H9 (cell line): ENCODE results near the gene IQGAP3. TPM values are rescaled to one million over a fixed set of nuclear protein-coding genes. Genes with fewer than 3 reads are reported as not detected.

ENCODE experiments used
- DNase-seq: peaks from one replicate; pipeline ENCODE4 v3.0.0-alpha.2; 2017
- H2AFZ ChIP-seq: one replicate; pipeline ENCODE4 v1.6.1; 2013; ENCODE audit warnings: mild to moderate bottlenecking, low read length, control low read depth, moderate library complexity
- H2AK5ac ChIP-seq: 2 replicates; pipeline ENCODE4 v1.6.1; 2013; ENCODE audit warnings: low read length, control low read depth, mixed read lengths; ENCODE audit not compliant: insufficient read length
- H2BK120ac ChIP-seq: one replicate; pipeline ENCODE4 v1.6.1; 2013; ENCODE audit warnings: low read depth, mild to moderate bottlenecking, low read length, control low read depth, inconsistent platforms; ENCODE audit not compliant: poor library complexity, severe bottlenecking
- H2BK12ac ChIP-seq: 2 replicates; pipeline ENCODE4 v1.6.1; 2013; ENCODE audit warnings: low read length, control low read depth, mixed read lengths, low read depth; ENCODE audit not compliant: insufficient read length
- H2BK15ac ChIP-seq: 2 replicates; pipeline ENCODE4 v1.6.1; 2013; ENCODE audit warnings: low read depth, low read length, control low read depth
- H2BK20ac ChIP-seq: one replicate; pipeline ENCODE4 v1.6.1; 2013; ENCODE audit warnings: low read depth, mild to moderate bottlenecking, low read length, control low read depth, inconsistent platforms; ENCODE audit not compliant: poor library complexity, severe bottlenecking
- H2BK5ac ChIP-seq: 2 replicates; pipeline ENCODE4 v1.6.1; 2013; ENCODE audit warnings: low read length, control low read depth, mixed read lengths; ENCODE audit not compliant: insufficient read length
- H3K14ac ChIP-seq: 2 replicates; pipeline ENCODE4 v1.6.1; 2013; ENCODE audit warnings: low read length, control low read depth; ENCODE audit not compliant: insufficient read depth
- H3K18ac ChIP-seq: 2 replicates; pipeline ENCODE4 v1.6.1; 2013; ENCODE audit warnings: low read depth, mild to moderate bottlenecking, mixed read lengths, low read length, control low read depth; ENCODE audit not compliant: insufficient read length
- H3K23ac ChIP-seq: 2 replicates; pipeline ENCODE4 v1.6.1; 2013; ENCODE audit warnings: low read length, control low read depth, mixed read lengths, low read depth; ENCODE audit not compliant: insufficient read length
- H3K23me2 ChIP-seq: 2 replicates; pipeline ENCODE4 v1.6.1; 2013; ENCODE audit warnings: low read depth, mild to moderate bottlenecking, mixed read lengths, low read length, control low read depth; ENCODE audit not compliant: insufficient read length, poor library complexity, severe bottlenecking
- H3K27ac ChIP-seq: 2 replicates; pipeline ENCODE4 v1.5.1; 2013; ENCODE audit warnings: low read length, control low read depth, mixed read lengths, low read depth; ENCODE audit not compliant: insufficient read length
- H3K27me3 ChIP-seq: 2 replicates; pipeline ENCODE4 v1.6.1; 2013; ENCODE audit warnings: low read length, control low read depth, inconsistent platforms; ENCODE audit not compliant: insufficient read depth
- H3K4ac ChIP-seq: 2 replicates; pipeline ENCODE4 v1.6.1; 2013; ENCODE audit warnings: low read depth, mild to moderate bottlenecking, control low read depth, inconsistent platforms, low read length, moderate library complexity
- H3K4me1 ChIP-seq: 2 replicates; pipeline ENCODE4 v1.6.1; 2013; ENCODE audit warnings: low read length, control low read depth, inconsistent platforms; ENCODE audit not compliant: insufficient read depth
- H3K4me2 ChIP-seq: 2 replicates; pipeline ENCODE4 v1.6.1; 2013; ENCODE audit warnings: low read length, control low read depth, mixed read lengths; ENCODE audit not compliant: insufficient read length, insufficient read depth
- H3K56ac ChIP-seq: 2 replicates; pipeline ENCODE4 v1.6.1; 2013; ENCODE audit warnings: low read depth, mild to moderate bottlenecking, mixed read lengths, low read length, control low read depth; ENCODE audit not compliant: insufficient read length
- H3K79me1 ChIP-seq: 2 replicates; pipeline ENCODE4 v1.6.1; 2013; ENCODE audit warnings: low read depth, mild to moderate bottlenecking, moderate library complexity, low read length, control low read depth, inconsistent platforms; ENCODE audit not compliant: insufficient read depth, poor library complexity, severe bottlenecking
- H3K79me2 ChIP-seq: 2 replicates; pipeline ENCODE4 v1.6.1; 2013; ENCODE audit warnings: low read length, control low read depth, inconsistent platforms; ENCODE audit not compliant: insufficient read depth
- H3K9ac ChIP-seq: 2 replicates; pipeline ENCODE4 v1.6.1; 2013; ENCODE audit warnings: low read length, control low read depth, mixed read lengths; ENCODE audit not compliant: insufficient read length; ENCODE audit errors: extremely low read depth
- H3K9me3 ChIP-seq: one replicate; pipeline ENCODE4 v1.6.1; 2013; ENCODE audit warnings: low read depth, low read length, inconsistent platforms; ENCODE audit not compliant: control insufficient read depth
- H3T11ph ChIP-seq: one replicate; pipeline ENCODE4 v1.6.1; 2013; ENCODE audit warnings: mild to moderate bottlenecking, low read length, control low read depth, inconsistent platforms
- H4K20me1 ChIP-seq: one replicate; pipeline ENCODE4 v1.6.1; 2013; ENCODE audit not compliant: control insufficient read depth, insufficient read length, insufficient read depth
- H4K5ac ChIP-seq: 2 replicates; pipeline ENCODE4 v1.6.1; 2013; ENCODE audit warnings: low read depth, mild to moderate bottlenecking, mixed read lengths, low read length, control low read depth; ENCODE audit not compliant: insufficient read length
- H4K8ac ChIP-seq: replicated peaks from 2 replicates; pipeline ENCODE4 v1.6.1; 2013; ENCODE audit warnings: low read length, control low read depth, mixed read lengths, low read depth; ENCODE audit not compliant: insufficient read length
- H4K91ac ChIP-seq: 2 replicates; pipeline ENCODE4 v1.6.1; 2013; ENCODE audit warnings: low read depth, mild to moderate bottlenecking, moderate library complexity, mixed read lengths, low read length, control low read depth; ENCODE audit not compliant: insufficient read length
- H3K27ac Mint-ChIP-seq, 3 experiments: 2 replicates in 2 of 3; 3 replicates in 1 of 3; pipeline ENCODE4 v1.8.0; 2020 to 2021; ENCODE audit warnings: mixed read lengths in 3 of 3, mild to moderate bottlenecking in 1 of 3, moderate library complexity in 1 of 3
- H3K27me3 Mint-ChIP-seq: 2 replicates; pipeline ENCODE4 v1.8.0; 2021; ENCODE audit warnings: low read depth, mild to moderate bottlenecking, moderate library complexity, mixed read lengths
- H3K36me3 Mint-ChIP-seq, 3 experiments: 2 replicates in 2 of 3; 3 replicates in 1 of 3; pipeline ENCODE4 v1.8.0; 2020 to 2021; ENCODE audit warnings: low read depth in 3 of 3, mixed read lengths in 3 of 3; ENCODE audit not compliant: insufficient read depth in 1 of 3
- H3K4me1 Mint-ChIP-seq, 2 experiments: 2 replicates each; pipeline ENCODE4 v1.8.0; 2020; ENCODE audit warnings: mixed read lengths in 2 of 2
- H3K4me3 Mint-ChIP-seq, 2 experiments: 2 replicates in 1 of 2; 3 replicates in 1 of 2; pipeline ENCODE4 v1.8.0; 2020 to 2021; ENCODE audit warnings: mild to moderate bottlenecking in 2 of 2, mixed read lengths in 2 of 2, moderate library complexity in 1 of 2
- H3K9me3 Mint-ChIP-seq, 2 experiments: 2 replicates in 1 of 2; 3 replicates in 1 of 2; pipeline ENCODE4 v1.8.0; 2020; ENCODE audit warnings: mild to moderate bottlenecking in 2 of 2, mixed read lengths in 2 of 2, moderate library complexity in 1 of 2
- CTCF ChIP-seq: fragments of 200-600 bp; sonication (generic); conservative IDR thresholded peaks from 3 replicates; pipeline ENCODE4 v1.8.0; 2021; ENCODE audit warnings: antibody characterized with exemption, mild to moderate bottlenecking
- WGBS: extraction: QIAGEN DNeasy Blood & Tissue Kit; methylation state at CpG from one replicate; pipeline ENCODE4 v1.1.7; 2013; ENCODE audit warnings: missing lambda C conversion rate, low lambda C conversion rate, mixed read lengths; ENCODE audit not compliant: insufficient read length; ENCODE audit errors: extremely low coverage; 5-methylcytosine and 5-hydroxymethylcytosine counted together
- total RNA-seq: library from RNA; stranded (reverse); gene quantifications from 2 replicates; pipeline ENCODE4 v1.2.1, GENCODE V29; 2021

The IQGAP3 gene
- total RNA-seq, 1 experiment from 2014 or later: 24.5 TPM

- Histone ChIP-seq H3K18ac (no peak overlapping the region), H3K9ac (no peak overlapping the region), H3K4me1 (no peaks in the 10 kb centered on the region), H2BK5ac (no peak overlapping the region), H3K4me2 (no peak overlapping the region), H3K79me2 (no peaks in the 10 kb centered on the region), H3K56ac (no peak overlapping the region), H3K4ac (no peak overlapping the region), H3K9me3 (no peaks in the 10 kb centered on the region), H2AFZ (no peak overlapping the region), H2AK5ac (no peak overlapping the region), H3K23me2 (no peaks in the 10 kb centered on the region), H3K23ac (no peak overlapping the region), H3T11ph (no peak overlapping the region), H2BK15ac (no peak overlapping the region), H2BK20ac (no peak overlapping the region), H2BK120ac (no peak overlapping the region), H3K79me1 (no peaks in the 10 kb centered on the region), H3K27ac (no peak overlapping the region), H4K8ac (no peak overlapping the region), H3K27me3 (no peaks in the 10 kb centered on the region), H4K91ac (no peak overlapping the region), H2BK12ac (no peak overlapping the region), H3K14ac (no peak overlapping the region), H4K20me1 (no peaks in the 10 kb centered on the region), H4K5ac (no peak overlapping the region)
- Mint-ChIP-seq H3K4me3 (no peak overlapping the region), H3K27me3 (no peaks in the 10 kb centered on the region), H3K4me1 (no peaks in the 10 kb centered on the region), H3K36me3 (peaks cover 31 to 84% (median 83%) of the 10 kb centered on the region in 3 experiments; a peak in 6 of 7 replicates), H3K9me3 (no peaks in the 10 kb centered on the region), H3K27ac (no peak overlapping the region)
- no peak for TF ChIP-seq CTCF
- no CpG with 5 or more reads among the region's 4 CpGs for WGBS
- no peak for DNase-seq
Observed at GRCh38 chr1:156532374-156532773, 40.0 kb downstream of the IQGAP3 start.
